ENCODE data around the gene C8G. TPM values are rescaled to one million over a fixed set of nuclear protein-coding genes. Genes with fewer than 3 reads are reported as not detected.

Gene C8G
- total RNA-seq, 1 donor from 2014 or later = 1.6 TPM

- no peak overlapping the region for H3K4me3 Mint-ChIP-seq (ENCODE audit: unreplicated experiment)
- no peak overlapping the region for H2AFZ ChIP-seq (ENCODE audit: low read depth, low read length)
- DNase-seq (ENCODE audit: low read depth) = no peak
- FAIRE-seq = no peak
- no peaks in the 10 kb centered on the region for H3K36me3 ChIP-seq (ENCODE audit: insufficient read depth, low read length)
- H3K9me3 ChIP-seq (ENCODE audit: insufficient read depth, low read depth, low read length) = no peaks in the 10 kb centered on the region
- no peaks in the 10 kb centered on the region for H3K79me2 ChIP-seq (ENCODE audit: insufficient read depth, low read length)
- H3K4me2 ChIP-seq (ENCODE audit: low read length) = no peak overlapping the region
- H3K27ac ChIP-seq (ENCODE audit: low read depth, low read length) = no peak overlapping the region
- H3K27me3 ChIP-seq (ENCODE audit: insufficient read depth, low read length) = no peaks in the 10 kb centered on the region
- H3K9me3 Mint-ChIP-seq (ENCODE audit: unreplicated experiment) = peaks cover 7% of the 10 kb centered on the region
- no peak for TF ChIP-seq CTCF (IDR thresholded peaks at IDR 0.05; ENCODE audit: insufficient read depth, low read depth, low read length)
- TF ChIP-seq EZH2 (IDR thresholded peaks at IDR 0.05; ENCODE audit: insufficient read depth, low read length) = no peak
- peaks cover 21% of the 10 kb centered on the region for H3K36me3 Mint-ChIP-seq (ENCODE audit: low read depth, unreplicated experiment)
- peaks cover 6% of the 10 kb centered on the region for H3K4me1 ChIP-seq (ENCODE audit: insufficient read depth, low read length)
- no peaks in the 10 kb centered on the region for H3K4me1 Mint-ChIP-seq (ENCODE audit: low read depth, unreplicated experiment)
- H3K27me3 Mint-ChIP-seq (ENCODE audit: low read depth, unreplicated experiment) = no peaks in the 10 kb centered on the region
- H4K20me1 ChIP-seq (ENCODE audit: insufficient read depth, low read length) = peaks cover 3% of the 10 kb centered on the region
- H3K4me3 ChIP-seq (ENCODE audit: insufficient read depth, low read depth, low read length) = no peak overlapping the region
- no peak overlapping the region for H3K27ac Mint-ChIP-seq (ENCODE audit: unreplicated experiment)
- H3K9ac ChIP-seq (ENCODE audit: low read length) = no peak overlapping the region
These were observed 13.4 kb upstream of the C8G start for GRCh38 chr9:136931611-136932130.

GRCh38 chr9:136934277-136934676, 10.8 kb upstream of the C8G start:
- H3K4me1 ChIP-seq (ENCODE audit: insufficient read depth, low read length) = no peaks in the 10 kb centered on the region
- H3K9me3 Mint-ChIP-seq (ENCODE audit: unreplicated experiment) = peaks cover 7% of the 10 kb centered on the region
- H3K79me2 ChIP-seq (ENCODE audit: insufficient read depth, low read length) = no peaks in the 10 kb centered on the region
- no peak overlapping the region for H3K27ac Mint-ChIP-seq (ENCODE audit: unreplicated experiment)
- H3K4me2 ChIP-seq (ENCODE audit: low read length) = no peak overlapping the region
- no peaks in the 10 kb centered on the region for H3K27me3 ChIP-seq (ENCODE audit: insufficient read depth, low read length)
- no peak overlapping the region for H2AFZ ChIP-seq (ENCODE audit: low read depth, low read length)
- no peaks in the 10 kb centered on the region for H3K27me3 Mint-ChIP-seq (ENCODE audit: low read depth, unreplicated experiment)
- H3K9me3 ChIP-seq (ENCODE audit: insufficient read depth, low read depth, low read length) = no peaks in the 10 kb centered on the region
- no peak overlapping the region for H3K4me3 ChIP-seq (ENCODE audit: insufficient read depth, low read depth, low read length)
- FAIRE-seq (no peak), DNase-seq (ENCODE audit: low read depth) (no peak)
- H3K9ac ChIP-seq (ENCODE audit: low read length) = no peak overlapping the region
- H3K4me3 Mint-ChIP-seq (ENCODE audit: unreplicated experiment) = no peak overlapping the region
- TF ChIP-seq EZH2 (IDR thresholded peaks at IDR 0.05; ENCODE audit: insufficient read depth, low read length) = no peak
- no peak for TF ChIP-seq CTCF (IDR thresholded peaks at IDR 0.05; ENCODE audit: insufficient read depth, low read depth, low read length)
- peaks cover 16% of the 10 kb centered on the region for H3K36me3 Mint-ChIP-seq (ENCODE audit: low read depth, unreplicated experiment)
- H3K27ac ChIP-seq (ENCODE audit: low read depth, low read length) = no peak overlapping the region
- peaks cover 10% of the 10 kb centered on the region for H4K20me1 ChIP-seq (ENCODE audit: insufficient read depth, low read length)
- H3K4me1 Mint-ChIP-seq (ENCODE audit: low read depth, unreplicated experiment) = no peaks in the 10 kb centered on the region
- H3K36me3 ChIP-seq (ENCODE audit: insufficient read depth, low read length) = no peaks in the 10 kb centered on the region

- peaks cover 11% of the 10 kb centered on the region for H3K36me3 Mint-ChIP-seq (ENCODE audit: low read depth, unreplicated experiment)
- H3K4me3 Mint-ChIP-seq (ENCODE audit: unreplicated experiment) = no peak overlapping the region
- H3K27ac Mint-ChIP-seq (ENCODE audit: unreplicated experiment) = no peak overlapping the region
- FAIRE-seq (no peak), DNase-seq (ENCODE audit: low read depth) (no peak)
- Histone ChIP-seq H3K27ac (ENCODE audit: low read depth, low read length) (no peak overlapping the region), H3K9ac (ENCODE audit: low read length) (no peak overlapping the region), H3K4me2 (ENCODE audit: low read length) (no peak overlapping the region), H3K79me2 (ENCODE audit: insufficient read depth, low read length) (peaks cover 10% of the 10 kb centered on the region), H3K27me3 (ENCODE audit: insufficient read depth, low read length) (no peaks in the 10 kb centered on the region), H4K20me1 (ENCODE audit: insufficient read depth, low read length) (peaks cover 20% of the 10 kb centered on the region), H3K4me3 (ENCODE audit: insufficient read depth, low read depth, low read length) (no peak overlapping the region), H3K36me3 (ENCODE audit: insufficient read depth, low read length) (no peaks in the 10 kb centered on the region), H3K4me1 (ENCODE audit: insufficient read depth, low read length) (no peaks in the 10 kb centered on the region), H2AFZ (ENCODE audit: low read depth, low read length) (no peak overlapping the region), H3K9me3 (ENCODE audit: insufficient read depth, low read depth, low read length) (no peaks in the 10 kb centered on the region)
- H3K9me3 Mint-ChIP-seq (ENCODE audit: unreplicated experiment) = peaks cover 7% of the 10 kb centered on the region
- no peaks in the 10 kb centered on the region for H3K4me1 Mint-ChIP-seq (ENCODE audit: low read depth, unreplicated experiment)
- H3K27me3 Mint-ChIP-seq (ENCODE audit: low read depth, unreplicated experiment) = no peaks in the 10 kb centered on the region
- TF ChIP-seq EZH2 (IDR thresholded peaks at IDR 0.05; ENCODE audit: insufficient read depth, low read length) (no peak), CTCF (IDR thresholded peaks at IDR 0.05; ENCODE audit: insufficient read depth, low read depth, low read length) (no peak)
These were observed 9.4 kb upstream of the C8G start for GRCh38 chr9:136935651-136936050.
